Limb (tissue), 2 donors: Measurements from ENCODE around the gene CDH23.

ENCODE experiments used
- DNase-seq, 2 donors: peaks; one replicate each; pipeline ENCODE4 v3.0.0-alpha.2; 2016; ENCODE audit errors: extremely low spot score in 2 of 2

The CDH23 gene

DNA sequence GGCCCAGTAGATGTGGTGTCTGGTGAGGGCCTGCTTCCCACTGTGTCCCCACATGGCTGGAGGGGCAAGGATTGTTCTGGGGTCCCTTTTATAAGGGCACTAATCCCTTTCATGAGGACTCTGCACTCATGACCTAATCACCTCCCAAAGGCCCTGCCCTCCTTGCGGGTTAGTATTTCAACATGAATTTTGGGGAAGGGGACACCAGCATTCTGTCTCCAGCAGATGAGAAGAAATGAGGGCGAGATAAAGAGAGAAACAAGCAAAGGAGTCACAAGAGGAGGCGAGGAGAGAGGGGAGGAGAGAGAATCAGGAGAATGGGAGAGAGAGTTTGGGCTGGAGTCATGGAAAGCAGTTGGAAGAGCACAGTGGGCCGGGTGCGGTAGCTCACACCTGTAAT, 239.1 kb downstream of the CDH23 start:
- no peak for DNase-seq

DNA sequence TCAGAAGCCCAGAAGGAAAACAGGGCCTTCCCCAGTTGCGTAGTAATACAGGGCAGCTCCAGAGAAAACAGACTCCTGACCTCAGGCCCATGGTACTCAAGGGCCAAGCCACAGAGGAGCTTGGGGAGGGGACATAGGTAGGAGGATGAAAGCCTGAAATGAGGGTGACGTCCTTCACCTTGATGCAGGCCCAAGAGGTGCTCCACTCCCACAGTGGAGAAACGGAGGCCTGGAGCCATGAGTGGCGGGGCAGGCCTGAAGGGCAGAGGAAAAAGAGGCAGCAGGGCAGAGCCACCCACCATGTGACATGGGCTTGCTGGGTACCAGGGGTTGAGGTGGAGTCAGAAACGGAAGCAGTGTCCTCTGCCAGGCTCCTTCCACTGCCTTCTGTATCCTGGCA, 239.9 kb downstream of the CDH23 start:
- no peak for DNase-seq

DNA sequence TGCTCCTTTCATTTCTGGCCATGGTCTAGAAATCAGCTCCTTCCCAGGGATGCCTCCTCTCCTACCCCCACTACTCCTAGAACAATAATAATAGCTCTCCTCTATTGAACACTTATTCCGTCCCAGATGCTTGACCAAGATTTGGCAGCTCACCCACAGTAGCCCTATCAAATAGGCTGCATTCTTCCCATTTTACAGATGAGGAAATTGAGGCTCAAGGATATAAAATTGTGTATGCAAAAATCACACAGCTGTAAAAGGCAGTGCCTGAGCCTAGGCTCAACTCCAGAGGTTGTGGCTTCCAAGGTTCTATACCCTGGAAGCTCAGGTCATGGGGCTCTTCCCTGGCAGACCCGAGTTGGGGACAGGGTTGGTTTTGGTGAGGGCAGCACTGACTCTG, 240.6 kb downstream of the CDH23 start:
- no peak for DNase-seq

DNA sequence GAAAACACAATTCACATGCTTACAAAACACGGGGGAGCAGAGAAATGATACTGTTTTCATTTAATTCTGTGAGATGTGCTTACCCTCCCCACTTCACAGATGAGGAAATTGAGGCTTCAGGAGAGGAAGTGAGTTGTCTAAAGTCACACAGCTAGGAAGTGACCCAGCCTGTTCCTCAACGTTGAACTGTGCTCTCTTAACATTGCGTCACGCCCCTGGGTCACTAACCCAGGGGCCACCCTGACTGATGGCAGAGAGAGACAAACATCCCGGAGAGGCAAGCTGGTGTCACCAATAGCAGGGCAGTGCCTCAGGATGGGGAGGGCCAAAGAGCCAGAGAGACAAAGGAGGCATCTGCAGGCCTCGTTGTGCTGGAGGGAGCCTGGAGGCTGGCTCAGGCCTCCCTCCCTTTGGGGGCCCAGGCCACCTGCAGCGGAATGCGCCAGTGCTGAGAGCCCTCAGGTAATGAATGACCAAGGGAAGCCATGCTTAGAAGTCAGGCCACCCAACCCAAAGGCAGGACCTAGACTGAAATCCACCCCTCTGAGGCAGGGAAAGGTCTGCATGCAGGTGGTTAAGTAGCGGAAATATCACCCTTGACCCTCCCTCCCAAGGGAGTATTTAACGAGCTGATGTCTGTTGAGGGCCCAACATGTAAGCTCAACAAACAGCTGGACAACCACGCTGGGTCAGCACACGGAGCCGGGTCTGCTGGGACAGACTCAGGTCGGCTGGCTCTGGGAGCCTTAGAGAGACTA, 241.5 kb downstream of the CDH23 start:
- no peak for DNase-seq

DNA sequence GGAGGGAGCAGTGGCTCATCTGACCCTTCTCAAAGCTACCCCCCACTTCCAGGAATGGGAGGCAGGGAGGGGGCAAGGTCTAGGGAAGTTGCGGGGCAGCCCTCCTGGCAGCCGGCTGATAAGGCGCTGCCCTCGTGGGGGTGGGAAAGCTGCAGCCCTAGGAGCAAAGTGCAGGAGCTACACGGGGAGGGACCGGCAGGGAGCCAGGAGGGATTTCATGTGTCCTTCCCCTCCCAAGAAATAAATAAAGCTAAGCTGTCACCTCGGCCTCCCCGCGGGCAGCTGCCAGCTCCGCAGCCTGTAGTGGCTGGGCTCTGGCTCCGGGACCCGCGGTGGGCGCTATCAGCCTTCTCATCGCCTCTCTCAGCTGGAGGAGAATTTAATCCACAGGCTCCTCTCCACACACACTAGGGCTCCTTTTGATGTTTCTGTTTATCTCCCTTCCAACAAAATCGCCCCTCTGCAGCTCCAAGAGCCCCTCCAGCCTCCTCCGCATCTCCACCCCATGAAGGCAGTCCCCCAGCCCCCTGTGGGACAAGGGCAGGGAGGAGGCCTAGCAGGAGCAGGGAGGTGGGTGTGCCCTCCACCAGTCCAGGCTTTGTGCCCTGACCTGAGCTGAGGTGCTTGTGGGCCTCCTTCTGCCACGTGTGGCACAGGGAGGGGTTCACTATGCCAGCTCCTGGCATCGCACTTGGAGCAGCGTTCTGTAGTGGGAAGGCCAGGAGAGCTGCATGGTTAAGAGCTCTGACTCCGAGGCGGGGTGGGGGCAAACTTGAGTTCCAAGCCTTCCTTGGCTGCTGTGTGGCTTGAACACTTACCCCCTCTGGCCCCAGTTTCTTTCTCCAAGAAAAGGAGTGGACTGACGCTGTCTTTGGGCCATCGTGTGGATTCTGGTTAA, 242.4 kb downstream of the CDH23 start:
- peak; percentile 17 to 53 for DNase-seq

DNA sequence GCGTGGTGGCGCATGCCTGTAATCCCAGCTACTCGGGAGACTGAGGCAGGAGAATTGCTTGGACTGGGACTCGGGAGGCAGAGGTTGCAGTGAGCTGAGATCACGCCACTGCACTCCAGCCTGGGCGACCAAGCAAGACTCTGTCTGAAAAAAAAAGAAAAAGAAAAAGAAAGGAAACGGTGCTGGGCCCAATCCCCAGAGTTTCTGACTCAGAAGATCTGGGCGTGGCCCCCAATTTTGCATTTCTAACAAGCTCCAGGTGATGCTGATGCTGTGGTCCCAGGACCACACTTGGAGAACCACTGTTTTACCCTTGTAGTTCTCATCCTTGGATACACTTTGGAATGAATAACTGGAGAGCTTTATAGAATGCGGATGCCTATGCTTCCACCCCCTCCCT, 243.9 kb downstream of the CDH23 start:
- DNase-seq: no peak

DNA sequence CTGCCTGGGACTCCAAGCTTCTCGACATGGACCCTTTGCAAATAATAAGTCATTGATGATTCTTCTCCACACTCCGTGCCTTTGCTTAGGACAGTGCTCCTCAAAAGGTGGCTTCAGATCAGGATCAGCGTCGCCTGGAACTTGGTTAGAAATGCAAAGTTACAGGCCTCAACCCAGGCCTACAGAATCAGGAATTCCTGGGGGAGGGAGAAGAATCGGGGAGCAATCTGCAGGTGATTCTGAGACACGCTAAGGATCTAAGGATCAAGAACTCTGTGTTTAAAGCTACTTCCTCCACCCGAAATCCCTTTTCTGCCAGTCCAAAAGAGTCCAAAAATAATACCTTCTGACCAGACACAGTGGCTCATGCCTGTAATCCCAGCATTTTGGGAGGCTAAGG, 244.7 kb downstream of the CDH23 start:
- DNase-seq: no peak

DNA sequence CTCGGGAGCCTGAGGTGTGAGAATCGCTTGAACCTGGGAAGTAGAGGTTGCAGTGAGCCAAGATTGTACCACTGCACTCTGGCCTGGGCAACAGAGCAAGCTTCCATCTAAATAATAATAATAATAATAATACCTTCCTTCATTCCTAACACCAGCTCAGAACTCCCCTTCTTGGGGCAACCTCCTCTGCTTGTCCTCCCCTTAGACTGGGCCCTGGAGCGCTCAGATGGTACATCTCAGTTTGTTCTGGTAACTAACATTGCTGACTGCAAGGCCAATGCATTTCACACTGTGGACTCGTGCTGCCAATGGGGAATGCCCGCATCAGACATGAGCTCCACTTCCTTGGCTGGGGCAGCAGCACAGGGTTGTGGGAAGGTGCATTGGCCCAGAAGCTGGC, 245.3 kb downstream of the CDH23 start:
- DNase-seq: no peak

DNA sequence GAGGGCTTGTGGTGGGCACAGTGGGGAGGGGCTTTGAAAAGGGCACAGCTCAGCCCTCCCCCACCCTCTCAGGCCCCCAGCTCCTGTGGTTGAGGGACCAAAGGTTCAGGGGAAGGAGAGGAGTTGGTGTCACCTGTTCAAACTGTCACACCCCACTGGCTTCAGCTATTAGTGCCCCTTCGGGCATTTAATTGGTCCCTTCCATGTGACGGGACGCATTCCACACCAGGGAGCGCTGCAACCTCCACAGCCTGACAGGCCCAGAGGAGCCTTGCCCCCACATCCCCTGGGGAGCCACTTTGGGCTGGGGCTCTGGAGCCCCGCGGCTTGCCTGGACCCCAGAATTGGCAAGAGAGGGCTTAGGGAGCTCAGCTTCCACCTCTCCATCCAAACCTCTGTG, 247.2 kb downstream of the CDH23 start:
- DNase-seq: no peak

DNA sequence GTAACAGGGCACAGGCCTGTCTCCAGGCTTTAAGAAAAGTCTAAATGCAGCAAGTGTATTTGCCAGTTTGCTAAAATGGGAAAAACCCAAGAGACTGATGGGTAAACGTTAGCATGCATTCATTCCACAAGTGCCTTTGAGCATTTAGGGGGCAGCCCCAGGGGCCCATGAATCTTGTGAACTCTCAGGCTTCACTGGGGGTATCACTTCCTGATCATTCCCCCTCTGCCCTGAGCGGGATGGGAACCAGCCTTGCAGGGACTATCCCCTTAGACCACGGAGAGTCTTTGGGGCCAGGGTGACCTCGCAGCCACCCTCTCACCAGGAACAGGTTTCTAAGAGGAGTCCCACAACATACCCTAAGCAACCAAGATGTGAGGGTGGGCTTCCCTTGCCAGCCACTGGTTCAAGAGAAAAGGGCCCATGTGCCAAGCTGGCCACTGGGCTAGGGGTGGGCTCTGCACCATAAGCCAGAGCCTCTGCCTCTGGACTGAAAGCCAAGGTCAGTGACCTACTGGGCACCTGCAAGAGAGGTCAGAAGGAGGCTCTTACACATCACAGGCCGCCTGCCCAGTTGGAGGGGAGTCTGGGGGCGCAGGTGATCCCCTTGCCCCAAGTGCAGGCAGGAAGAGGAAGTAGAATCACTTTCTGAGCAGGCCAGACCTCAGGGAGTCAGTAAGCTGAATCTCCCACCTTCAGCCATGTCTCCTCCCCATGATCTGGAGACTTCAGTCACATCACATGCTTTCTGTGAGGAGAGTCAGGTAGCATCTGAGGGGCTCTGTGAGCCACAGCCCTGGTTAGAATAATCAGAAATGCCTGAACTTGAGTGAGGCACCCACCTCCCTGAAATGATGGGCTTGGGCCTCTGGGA, 247.8 kb downstream of the CDH23 start:
- DNase-seq: no peak

DNA sequence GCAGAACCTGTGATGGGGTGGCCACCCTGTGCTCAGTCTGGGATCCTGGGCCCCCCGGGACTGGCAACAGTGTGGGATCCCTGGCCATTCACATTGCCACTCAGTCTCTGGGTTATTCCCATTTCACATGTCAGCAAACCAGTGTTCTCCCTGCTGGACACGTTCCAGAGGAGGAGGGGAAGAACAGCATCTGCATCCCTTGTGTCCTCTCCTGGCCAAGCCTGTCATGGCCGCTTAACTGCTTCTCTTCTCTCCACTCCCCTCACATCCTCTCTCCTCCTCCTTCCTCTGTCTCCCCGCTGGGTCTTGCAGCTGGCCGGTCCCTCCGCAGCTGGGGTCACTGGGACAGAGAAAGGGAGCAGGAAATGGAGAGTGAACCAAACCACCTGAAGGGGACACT, 248.5 kb downstream of the CDH23 start:
- DNase-seq: peak in 1 of 2 donors; percentile 12

DNA sequence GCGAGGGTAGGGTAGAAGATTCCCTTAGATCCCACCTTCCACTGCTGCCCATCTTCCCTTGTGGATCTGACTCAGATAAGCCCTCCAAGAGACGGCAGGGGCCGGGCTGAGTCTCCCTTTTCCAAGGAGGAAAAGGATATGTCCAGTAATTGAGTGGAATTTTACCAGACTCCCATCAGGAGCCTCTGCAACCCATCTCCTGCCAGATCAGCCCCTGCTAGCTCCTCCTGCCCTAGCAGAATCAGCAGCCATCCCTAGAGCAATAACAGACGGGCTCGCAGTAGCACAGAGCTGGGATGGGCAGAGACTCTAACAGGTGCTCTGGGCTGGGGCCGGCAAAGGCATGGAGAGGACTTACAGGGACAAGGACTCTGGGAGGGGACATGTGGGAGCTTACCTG, 249.3 kb downstream of the CDH23 start:
- no peak for DNase-seq

DNA sequence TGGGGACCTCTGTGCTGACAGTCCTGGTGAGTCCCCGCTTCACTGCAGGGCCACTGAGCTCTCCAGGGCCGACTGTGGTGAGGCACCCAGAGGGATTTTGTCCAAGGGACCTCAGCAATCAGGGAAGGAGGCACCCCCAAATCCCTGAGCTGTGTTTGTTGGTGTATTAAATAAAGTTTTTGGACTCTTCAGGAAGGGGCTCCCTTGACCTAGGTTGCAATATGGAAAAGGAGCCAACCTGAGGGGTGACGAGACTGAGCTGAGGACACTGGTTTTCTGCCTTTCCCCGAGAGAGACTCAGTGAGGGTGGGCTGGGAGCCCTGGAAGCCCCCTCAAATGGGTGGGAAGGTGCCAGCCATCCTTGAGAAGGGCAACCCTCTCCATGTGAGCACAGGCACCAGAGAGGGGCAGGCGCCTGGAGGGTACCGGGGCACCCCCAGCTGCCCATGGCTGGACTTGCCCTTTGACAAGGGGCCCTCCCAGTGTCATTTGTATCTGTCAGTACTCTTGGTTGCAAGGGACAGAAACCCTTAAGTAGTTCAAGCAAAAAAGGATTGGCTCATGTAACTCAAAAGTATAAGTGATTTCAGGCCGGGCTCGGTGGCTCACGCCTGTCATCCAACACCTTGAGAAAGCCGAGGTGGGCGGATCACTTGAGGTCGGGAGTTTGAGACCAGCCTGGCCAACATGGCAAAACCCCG, 250.0 kb downstream of the CDH23 start:
- DNase-seq: no peak

DNA sequence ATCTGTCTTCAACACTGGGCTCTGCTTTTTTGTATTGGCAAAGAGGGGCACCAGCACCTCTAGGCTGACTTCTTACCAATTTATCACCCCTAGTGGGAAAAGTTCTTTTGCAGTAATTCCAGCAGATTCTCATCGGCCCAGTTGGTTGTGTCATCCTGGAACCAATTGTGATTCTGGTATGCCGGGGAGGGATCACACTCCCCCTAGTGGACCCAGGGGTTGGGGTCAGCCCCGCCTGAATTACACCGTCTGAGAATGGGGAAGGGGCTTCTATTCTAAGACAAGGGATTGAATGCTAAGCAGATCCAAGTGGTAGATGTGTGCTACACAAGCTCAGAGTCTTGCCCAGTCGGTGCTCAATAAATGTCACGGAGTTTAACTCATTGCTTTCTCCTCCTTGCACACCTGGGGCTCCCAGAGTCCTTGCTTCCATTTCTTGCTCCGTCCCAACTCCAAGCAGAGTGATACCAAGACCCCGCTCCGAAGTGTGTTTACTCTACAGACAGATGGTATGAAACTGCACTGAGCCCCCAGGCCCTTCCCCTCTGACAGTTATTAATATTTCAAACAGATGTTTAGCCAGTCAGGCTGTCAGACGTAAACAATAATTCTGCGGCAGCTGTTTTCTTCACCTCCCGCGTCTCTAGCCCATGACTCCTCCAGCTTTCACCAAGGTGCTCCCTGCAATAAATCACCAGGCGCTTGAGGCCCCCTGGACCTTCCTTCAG, 251.0 kb downstream of the CDH23 start:
- peak in 1 of 2 donors; percentile 38 for DNase-seq

DNA sequence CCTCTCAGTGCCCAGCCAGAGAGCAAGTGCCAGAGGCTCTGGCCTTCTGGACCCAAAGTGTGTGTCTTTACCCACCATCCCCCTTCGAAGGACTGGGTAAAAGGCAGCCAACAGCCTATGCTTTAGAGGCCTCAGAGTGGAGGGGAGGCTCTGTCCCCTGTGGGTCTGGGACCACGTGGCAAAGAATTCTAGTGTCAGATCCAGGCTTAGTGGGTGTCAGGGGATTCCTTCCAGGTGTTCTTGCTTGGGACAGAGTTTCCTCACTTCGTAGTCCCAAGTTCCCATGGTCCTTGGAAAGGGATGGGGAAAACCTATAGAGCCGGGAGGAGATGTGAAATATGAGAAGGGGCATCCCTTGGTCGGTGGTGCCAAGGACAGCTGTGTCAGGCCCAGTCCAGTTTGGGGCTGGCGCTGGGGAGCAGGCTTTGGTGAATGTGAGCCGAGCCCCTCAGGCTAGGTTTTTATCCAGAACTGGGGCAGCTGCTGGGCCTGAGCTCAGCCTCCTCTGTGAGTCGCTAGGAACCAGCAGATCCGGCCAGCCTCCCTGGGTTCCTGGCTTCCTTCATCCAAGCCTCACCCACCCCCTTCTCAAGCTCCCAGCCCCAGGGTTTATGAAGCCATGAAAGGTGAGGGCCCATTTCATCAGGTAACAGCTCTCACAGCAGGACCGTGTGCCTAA, 251.7 kb downstream of the CDH23 start:
- DNase-seq: no peak

DNA sequence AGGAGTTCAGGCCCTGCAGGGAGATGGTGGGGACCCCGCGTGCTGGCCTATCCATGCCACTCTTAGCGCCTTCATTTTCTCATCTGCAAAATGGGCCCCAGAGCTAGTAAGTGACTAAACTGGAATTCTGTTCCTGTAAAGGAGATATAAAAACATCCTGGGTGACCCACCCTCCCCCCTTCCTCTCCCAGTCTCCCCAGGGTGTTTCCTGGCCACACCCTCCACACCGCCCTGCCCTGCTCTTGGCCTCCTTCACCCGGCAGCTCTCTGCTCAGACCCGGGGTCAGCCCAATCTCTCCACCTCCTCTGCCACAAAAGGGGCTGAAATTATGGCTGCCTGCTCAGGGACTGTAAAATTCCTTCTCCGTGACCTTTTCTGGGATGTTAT, 252.2 kb downstream of the CDH23 start:
- DNase-seq: no peak

DNA sequence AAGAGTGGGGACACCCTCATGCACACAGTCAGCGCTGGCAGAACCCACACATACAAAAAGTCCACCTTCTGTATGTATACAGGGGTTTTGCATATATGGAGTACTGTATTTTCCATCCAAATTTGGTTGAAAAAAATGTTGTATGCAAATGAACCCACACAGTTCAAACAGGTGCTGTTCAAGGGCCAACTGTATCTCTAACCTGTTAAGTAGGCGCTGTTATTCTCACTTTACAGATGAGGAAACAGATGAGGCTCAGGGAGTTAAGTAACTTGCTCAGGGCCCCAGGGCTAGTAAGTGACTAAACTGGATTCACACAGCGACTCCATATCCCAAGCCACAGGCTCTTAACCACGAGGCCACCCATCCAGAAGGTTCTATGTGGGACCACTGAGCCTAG, 252.9 kb downstream of the CDH23 start:
- DNase-seq: no peak

DNA sequence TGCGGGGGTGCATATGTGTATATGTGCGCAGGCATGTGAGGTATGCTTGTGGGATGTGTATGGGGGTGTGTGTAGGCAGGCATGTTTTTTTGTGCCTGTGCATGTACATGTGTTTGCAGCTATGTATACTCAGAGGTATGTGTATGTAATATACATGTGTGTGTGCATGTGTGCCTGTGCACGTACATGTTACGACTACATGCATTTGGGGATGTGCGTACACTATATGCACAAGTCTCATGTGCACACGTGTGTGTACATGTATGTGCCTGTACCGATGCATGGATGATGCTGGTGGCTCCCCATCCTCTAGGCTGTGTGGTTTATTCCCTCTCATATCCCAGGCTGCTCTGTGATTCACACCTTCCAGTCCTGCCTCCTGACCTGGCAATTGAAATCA, 253.7 kb downstream of the CDH23 start:
- no peak for DNase-seq

DNA sequence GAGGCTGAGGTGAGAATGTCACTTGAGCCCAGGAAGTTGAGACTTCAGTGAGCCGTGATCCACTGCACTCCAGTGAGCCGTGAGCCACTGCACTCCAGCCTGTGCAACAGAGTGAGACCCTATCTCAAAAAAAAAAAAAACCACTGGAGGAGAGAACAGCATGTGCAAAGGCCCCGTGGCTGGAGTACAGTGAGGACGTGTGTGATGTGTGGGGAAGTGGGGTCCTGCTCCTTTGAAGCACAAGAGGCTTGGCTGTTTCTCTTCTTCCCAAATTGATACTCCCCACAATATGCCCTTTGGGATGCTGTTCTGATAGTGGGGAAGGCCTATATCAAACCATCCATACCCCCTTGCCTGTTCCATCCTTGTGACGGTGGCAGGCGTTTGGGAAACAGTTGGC, 254.7 kb downstream of the CDH23 start:
- no peak for DNase-seq

DNA sequence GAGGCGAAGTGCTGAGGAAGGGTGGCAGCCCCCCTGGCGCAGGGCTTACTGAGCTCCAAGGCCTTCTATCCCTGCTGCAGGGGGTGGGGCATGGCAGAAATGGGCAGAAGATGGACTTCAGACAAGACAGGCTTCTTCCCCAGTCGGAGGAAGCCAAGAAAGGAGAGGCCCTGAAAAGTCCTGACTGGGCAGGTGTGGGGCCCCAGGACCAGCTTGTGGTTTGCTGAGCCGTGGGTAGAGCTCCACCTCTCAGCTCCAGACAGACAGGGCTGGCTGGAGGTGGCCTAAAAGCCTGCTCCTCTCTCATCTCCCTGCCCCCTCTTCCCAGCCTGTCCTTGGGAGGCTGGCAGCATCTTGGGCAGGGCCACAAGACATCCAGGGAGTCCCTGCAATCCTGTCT, 255.2 kb downstream of the CDH23 start:
- DNase-seq: no peak
